NCI-H446 treated with DMSO at 0.1 percent for 48 hours (cell line): ENCODE results near the gene CPHXL2.
A peak's percentile ranks its signal among the peaks of the same experiment; 100 is the strongest.

ENCODE experiments used
- DNase-seq: peaks from one replicate; lab custom pipeline; 2025; lab: John Stamatoyannopoulos, UW

The CPHXL2 gene

GRCh38 chr16:75640598-75640997 lies 36.2 kb downstream of the CPHXL2 start:
- DNase-seq: no peak

GRCh38 chr16:75635036-75635435 lies 41.8 kb downstream of the CPHXL2 start:
- DNase-seq: no peak

GRCh38 chr16:75632857-75633256 lies 44.0 kb downstream of the CPHXL2 start:
- no peak for DNase-seq

GRCh38 chr16:75630052-75630451 lies 46.8 kb downstream of the CPHXL2 start:
- no peak for DNase-seq

GRCh38 chr16:75629132-75629531 lies 47.7 kb downstream of the CPHXL2 start:
- DNase-seq: no peak

- DNase-seq: no peak
These were observed 48.5 kb downstream of the CPHXL2 start for GRCh38 chr16:75628351-75628750.

GRCh38 chr16:75627851-75628250 lies 49.0 kb downstream of the CPHXL2 start:
- no peak for DNase-seq

DNA sequence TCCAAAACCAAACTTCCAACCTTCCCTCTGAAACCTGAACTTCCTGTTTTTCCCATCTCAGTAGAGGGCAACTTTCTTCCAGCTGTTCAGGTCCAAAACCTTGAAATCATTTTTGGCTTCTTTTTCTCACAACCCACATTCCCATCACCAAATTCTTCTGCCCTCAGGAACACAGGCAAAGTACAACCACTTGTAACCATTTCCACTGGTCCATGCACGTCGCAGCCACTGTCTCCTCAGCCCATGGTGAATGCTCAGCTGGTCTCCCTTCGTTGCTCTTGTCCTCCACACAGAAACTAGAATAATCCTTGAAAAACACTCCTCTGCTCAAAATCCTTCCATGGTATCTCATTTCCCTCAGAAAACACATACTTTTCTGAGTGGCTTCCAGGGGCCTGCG lies 50.0 kb downstream of the CPHXL2 start:
- DNase-seq: no peak

DNA sequence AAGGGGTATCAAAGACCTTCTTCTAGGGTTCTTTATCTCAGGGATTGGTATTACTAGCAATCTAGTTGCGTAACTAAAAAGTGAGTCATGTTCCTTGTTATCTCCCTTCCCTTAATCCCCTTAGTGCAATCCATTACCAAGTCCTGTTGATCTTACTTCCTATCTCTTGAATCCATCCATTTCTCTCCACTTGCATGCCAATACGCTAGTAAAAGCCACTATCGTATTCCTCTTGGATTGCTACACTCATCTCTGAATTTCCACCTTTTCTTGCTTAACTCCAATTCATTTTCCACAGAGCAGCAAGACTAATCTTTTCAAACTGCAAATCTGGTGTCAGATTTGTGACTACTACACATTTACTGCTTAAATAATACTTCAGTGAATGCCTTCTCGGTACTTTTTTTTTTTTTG lies 51.9 kb downstream of the CPHXL2 start:
- DNase-seq: no peak

DNA sequence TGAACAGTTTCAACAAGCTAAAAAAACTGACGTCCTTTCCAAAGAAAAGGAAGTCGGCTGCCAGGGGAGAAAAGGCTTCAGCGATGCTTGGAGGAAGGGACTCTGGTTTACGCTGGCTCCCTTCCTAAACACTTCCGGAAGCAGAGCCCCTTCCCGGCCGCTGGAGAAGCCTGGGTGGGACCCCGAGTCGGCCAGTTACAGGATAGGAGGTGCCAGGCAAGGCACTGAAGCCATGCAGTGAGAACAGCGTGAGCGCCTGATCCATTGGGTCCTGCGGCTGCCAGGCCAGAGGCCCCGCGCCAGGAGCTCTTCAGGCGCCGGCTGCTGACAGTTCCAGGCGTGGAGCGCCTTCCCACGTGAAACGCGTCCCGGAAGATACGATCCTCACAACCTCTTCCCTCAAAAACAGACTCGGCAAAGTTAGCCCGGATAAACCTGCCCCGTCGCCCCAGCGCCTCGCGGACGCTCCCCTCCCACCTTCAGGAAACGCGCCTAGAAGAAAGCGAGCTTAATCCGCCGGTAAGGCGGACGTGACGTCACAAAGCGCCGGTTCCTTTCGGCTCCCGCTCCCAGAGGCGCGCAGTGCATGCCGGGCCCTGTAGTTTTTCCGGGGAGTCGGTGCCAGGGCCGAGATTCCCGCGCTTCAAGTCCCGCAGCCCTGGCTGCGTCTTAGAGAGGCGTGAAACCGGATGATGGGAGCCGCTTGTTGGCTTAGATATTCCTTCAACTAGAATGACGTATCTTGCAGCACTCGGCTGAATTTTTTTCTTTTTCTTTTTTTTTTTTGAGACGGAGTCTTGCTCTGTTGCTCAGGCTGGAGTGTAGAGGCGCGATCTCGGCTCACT lies 53.8 kb downstream of the CPHXL2 start, which contains the start of gene ADAT1:
ADAT1 (minus strand) TSS at position 521 of the 845 bp plus-strand sequence. CDS start 2,482 bp downstream, outside the sequence.
- peak; percentile 92 for DNase-seq

DNA sequence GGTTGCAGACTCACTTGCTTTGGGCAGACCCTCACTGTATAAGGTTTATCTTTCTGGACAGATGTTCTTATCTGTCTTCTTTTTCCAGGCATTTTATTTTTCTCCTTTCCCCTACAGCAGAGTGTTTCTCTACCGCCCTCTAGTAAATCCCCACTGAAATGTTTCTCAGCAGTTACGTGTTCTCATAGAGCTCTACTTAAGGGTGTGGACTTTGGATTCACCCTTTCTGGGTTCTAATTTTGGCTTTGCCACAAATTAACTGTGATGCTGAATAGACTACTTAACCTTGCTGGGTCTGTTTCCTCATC lies 55.7 kb downstream of the CPHXL2 start:
- no peak for DNase-seq

- DNase-seq: no peak
These were observed 56.3 kb downstream of the CPHXL2 start for GRCh38 chr16:75620326-75621169.

- DNase-seq: no peak
These were observed 58.0 kb downstream of the CPHXL2 start for GRCh38 chr16:75618780-75619179.

DNA sequence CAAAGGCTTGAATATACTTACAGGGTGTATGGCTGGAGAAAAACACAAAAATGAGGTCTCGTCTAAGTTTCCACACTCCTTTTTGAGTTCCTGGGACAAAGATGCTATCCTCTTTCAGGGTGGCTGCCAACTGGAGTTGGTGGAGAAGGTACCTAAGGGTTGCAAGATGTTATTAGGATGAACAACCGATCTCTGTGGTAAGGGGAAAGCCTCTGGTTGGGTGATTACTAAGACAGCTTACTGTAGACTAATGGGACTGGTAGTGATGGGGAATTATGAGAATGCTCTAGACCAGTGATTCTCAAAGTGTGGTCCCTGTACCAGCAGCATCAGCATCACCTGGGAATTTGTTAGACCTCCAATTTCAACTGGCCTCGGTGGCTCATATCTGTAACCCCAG lies 59.7 kb downstream of the CPHXL2 start:
- no peak for DNase-seq

- no peak for DNase-seq
These were observed 60.2 kb downstream of the CPHXL2 start for GRCh38 chr16:75616521-75617010.

GRCh38 chr16:75615619-75616018 lies 61.2 kb downstream of the CPHXL2 start:
- DNase-seq: no peak

GRCh38 chr16:75614066-75614897 lies 62.5 kb downstream of the CPHXL2 start:
- no peak for DNase-seq
